ENCODE measurements around the gene NDUFAF8. TPM values are rescaled to one million over a fixed set of nuclear protein-coding genes. Genes with fewer than 3 reads are reported as not detected.

Gene NDUFAF8
- total RNA-seq, 1 experiment from 2014 or later = 102 TPM

DNA sequence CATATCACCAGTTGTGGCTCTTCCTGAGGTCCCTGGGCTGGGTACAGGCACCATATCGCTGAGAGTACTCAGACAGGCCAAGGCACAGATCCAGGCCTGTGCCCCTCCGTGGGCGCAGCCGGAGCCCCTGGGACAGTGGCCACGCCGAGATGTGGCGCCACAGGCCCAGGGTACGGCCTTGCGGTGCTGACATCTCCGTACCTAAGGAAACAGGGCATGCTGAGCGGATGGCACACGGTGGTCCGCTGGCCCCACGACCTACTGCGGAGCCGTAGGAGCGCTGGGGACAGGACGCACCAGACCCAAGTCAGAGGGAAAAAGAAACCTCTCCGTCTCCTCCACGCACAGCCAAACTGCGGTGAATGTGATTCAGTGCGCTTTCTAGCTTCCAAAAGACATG, 26.5 kb downstream of the NDUFAF8 start:
- no peak for ATAC-seq
- Histone ChIP-seq H3K36me3 (ENCODE audit: control insufficient read depth in 1 of 2, insufficient read depth in 2 of 2, low read length in 2 of 2) (peaks cover 35 to 52% of the 10 kb centered on the region in 2 experiments), H3K27me3 (ENCODE audit: insufficient read depth, low read length) (no peaks in the 10 kb centered on the region), H3K9me3 (ENCODE audit: control insufficient read depth in 1 of 2, insufficient read depth in 1 of 2, low read depth in 1 of 2, low read length in 2 of 2) (no peaks in the 10 kb centered on the region), H3K27ac (ENCODE audit: low read depth, low read length) (no peak overlapping the region), H3K9me2 (ENCODE audit: insufficient read depth) (no peaks in the 10 kb centered on the region), H3K4me2 (ENCODE audit: low read length) (no peak overlapping the region), H3K79me2 (ENCODE audit: insufficient read depth, low read length) (peaks cover 4% of the 10 kb centered on the region; the same call in 1 of the 2 replicates), H3K4me3 (replicated peaks in 1 of 2; ENCODE audit: low read depth in 1 of 2, low read length in 2 of 2) (no peak overlapping the region), H4K20me1 (ENCODE audit: insufficient read depth) (no peaks in the 10 kb centered on the region), H2AFZ (ENCODE audit: low read depth, low read length, poor library complexity, severe bottlenecking) (no peak overlapping the region), H3K9ac (ENCODE audit: low read length) (no peak overlapping the region), H3K4me1 (ENCODE audit: control insufficient read depth in 1 of 2, insufficient read depth in 2 of 2, low read length in 2 of 2) (no peaks in the 10 kb centered on the region)
- TF ChIP-seq REST (IDR thresholded peaks at IDR 0.05; ENCODE audit: low read depth) = no peak
- TF ChIP-seq EGR1 (IDR thresholded peaks at IDR 0.05; ENCODE audit: low read depth) = no peak
- TF ChIP-seq POLR2AphosphoS5 (IDR thresholded peaks at IDR 0.05; ENCODE audit: low read depth, low read length) = no peak
- TF ChIP-seq CEBPB (IDR thresholded peaks at IDR 0.05; ENCODE audit: low read depth) = no peak
- no peak for TF ChIP-seq RAD21 (IDR thresholded peaks at IDR 0.05; ENCODE audit: low read depth)
- no peak for TF ChIP-seq CBX3 (IDR thresholded peaks at IDR 0.05; ENCODE audit: low read depth)
- TF ChIP-seq TCF7L2 (IDR thresholded peaks at IDR 0.05; ENCODE audit: borderline replicate concordance, extremely low read depth, insufficient read depth, insufficient read length) = no peak
- TF ChIP-seq SIN3A (IDR thresholded peaks at IDR 0.05; ENCODE audit: low read depth) = no peak
- TF ChIP-seq, protein P1, sequence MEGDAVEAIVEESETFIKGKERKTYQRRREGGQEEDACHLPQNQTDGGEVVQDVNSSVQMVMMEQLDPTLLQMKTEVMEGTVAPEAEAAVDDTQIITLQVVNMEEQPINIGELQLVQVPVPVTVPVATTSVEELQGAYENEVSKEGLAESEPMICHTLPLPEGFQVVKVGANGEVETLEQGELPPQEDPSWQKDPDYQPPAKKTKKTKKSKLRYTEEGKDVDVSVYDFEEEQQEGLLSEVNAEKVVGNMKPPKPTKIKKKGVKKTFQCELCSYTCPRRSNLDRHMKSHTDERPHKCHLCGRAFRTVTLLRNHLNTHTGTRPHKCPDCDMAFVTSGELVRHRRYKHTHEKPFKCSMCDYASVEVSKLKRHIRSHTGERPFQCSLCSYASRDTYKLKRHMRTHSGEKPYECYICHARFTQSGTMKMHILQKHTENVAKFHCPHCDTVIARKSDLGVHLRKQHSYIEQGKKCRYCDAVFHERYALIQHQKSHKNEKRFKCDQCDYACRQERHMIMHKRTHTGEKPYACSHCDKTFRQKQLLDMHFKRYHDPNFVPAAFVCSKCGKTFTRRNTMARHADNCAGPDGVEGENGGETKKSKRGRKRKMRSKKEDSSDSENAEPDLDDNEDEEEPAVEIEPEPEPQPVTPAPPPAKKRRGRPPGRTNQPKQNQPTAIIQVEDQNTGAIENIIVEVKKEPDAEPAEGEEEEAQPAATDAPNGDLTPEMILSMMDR (IDR thresholded peaks at IDR 0.05 in 2 of 3, conservative IDR thresholded peaks at IDR 0.05 in 1 of 3; ENCODE audit: borderline replicate concordance in 1 of 3, insufficient read depth in 1 of 3, low read depth in 2 of 3, low read length in 2 of 3) = no peak
- no peak for TF ChIP-seq SRF (IDR thresholded peaks at IDR 0.05; ENCODE audit: low read depth)
- TF ChIP-seq, protein P2, sequence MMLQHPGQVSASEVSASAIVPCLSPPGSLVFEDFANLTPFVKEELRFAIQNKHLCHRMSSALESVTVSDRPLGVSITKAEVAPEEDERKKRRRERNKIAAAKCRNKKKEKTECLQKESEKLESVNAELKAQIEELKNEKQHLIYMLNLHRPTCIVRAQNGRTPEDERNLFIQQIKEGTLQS (IDR thresholded peaks at IDR 0.05) = no peak
- no peak for TF ChIP-seq EZH2phosphoT487 (IDR thresholded peaks at IDR 0.05; ENCODE audit: borderline replicate concordance)
- POLR2A ChIA-PET = no interaction called here
- RAD21 ChIA-PET (ENCODE audit: low non-redundant PET in 1 of 2, low total read pairs in 2 of 2, uncharacterized antibody in 2 of 2, unreplicated experiment in 2 of 2) = no interaction called here
- DNase-seq (ENCODE audit: low read depth, low spot score) = no peak
- BruUV-seq (replicated peaks) = no TSS peak
- intact Hi-C loops (cut with micrococcal nuclease) = no loop called here
- CTCF ChIA-PET = no interaction called here

Measured in HCT116 (cell line).